DMS114 treated with DMSO at 0.1 percent for 48 hours (cell line): ENCODE data around the gene SATB1.
"Not testable (repeated sequence)": the region's sequence is repeated elsewhere in the genome, so short reads cannot be mapped to it uniquely, and the experiment has no call there.

Experiments
- DNase-seq: peaks from one replicate; lab custom pipeline; 2025; ENCODE audit not compliant: unreplicated experiment; lab: John Stamatoyannopoulos, UW

The SATB1 gene

GRCh38 chr3:18355832-18356231 lies 69.3 kb downstream of the SATB1 start:
- DNase-seq, result no peak

- DNase-seq, result no peak
Measured at GRCh38 chr3:18354701-18355100, 70.4 kb downstream of the SATB1 start.

DNA sequence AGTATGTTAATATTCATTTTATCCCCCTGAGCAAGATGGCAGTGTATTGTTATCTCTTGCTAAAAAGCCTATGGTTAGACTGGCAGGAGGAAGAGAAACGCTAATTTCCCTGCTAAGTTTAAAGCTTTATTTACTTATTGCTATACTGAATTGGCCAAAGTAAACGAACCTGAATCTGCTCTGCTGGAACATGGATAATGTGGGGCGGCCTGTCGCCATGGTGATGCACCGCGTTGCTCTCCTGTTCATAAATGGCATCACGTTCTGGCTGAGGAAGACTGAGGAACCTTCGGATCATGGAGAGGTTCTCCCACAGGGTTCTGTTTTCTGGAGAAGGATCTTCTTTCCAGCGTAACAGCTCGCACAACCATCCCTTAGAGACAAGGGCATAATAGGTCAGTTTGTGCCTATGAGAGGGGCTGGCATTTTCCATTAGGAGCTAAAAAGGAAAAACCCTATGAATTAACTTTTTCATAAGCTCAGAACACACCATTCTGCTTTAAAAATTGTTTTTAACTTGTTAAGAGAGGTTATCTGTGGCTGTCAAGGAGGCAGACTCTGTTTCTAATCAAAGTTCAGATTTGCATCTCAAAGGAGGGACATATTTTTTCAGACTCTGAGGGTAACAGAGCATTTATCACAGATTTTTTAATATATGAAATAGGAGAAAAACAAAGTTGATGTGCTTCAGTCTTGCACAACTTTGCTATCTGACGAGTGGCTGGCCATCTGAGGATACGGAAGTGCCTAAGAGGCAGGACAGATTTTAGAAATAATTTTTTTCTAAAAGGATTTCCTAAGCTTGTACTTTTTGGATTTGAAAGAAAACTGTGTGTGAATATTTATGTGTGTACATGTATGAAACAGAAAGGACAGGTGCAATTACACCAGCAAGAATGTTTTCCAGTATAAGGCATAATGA lies 73.1 kb downstream of the SATB1 start:
- no peak for DNase-seq

DNA sequence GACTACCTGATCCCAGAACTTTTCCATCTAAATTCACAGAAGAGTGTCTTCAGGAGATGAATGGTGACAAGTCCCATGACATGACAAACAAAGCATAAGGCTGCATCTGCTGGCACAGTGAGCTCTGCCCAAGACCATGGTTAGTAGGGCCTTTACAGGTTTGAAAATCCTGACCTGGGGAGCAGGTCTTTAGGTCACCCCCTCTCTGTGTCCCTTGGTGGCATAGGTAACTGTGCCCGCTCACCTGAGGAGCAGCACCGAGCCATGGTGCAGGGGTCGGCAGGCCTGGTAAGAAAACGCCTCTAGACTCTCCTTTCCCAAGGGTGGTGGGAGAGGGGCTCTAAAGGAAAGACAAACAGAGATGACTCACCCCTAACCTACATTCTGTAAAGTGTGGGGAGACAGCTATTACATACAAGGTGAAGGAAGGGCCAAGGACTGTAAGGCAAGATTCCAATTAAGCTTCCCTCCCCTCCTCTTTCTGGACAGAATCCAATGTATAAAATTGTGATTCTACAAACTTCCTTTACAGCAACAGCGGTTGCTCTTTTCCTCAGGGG lies 74.0 kb downstream of the SATB1 start:
- DNase-seq, result no peak

- DNase-seq, result no peak
Measured at GRCh38 chr3:18349197-18349798, 75.8 kb downstream of the SATB1 start.

GRCh38 chr3:18346097-18346496 lies 79.0 kb downstream of the SATB1 start:
- no peak for DNase-seq

DNA sequence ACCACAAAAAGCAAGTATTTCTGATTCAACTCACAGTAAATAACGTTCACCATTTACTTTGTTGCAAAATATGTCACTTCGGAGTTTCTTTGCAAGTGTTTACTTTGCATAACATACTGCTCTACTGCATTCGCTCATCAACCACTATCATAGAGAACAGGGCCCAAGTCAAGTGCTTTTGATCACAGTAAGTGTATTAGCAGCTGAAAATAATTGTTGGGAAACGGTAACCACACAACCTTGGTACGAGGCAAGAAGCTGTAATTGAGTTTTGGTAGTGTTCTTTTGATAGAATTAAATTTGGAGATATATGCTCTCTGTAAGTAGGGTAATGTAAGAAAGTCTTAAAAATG lies 80.1 kb downstream of the SATB1 start:
- no peak for DNase-seq

- no peak for DNase-seq
Measured at GRCh38 chr3:18344306-18345014, 80.7 kb downstream of the SATB1 start.

GRCh38 chr3:18343809-18344208 lies 81.3 kb downstream of the SATB1 start:
- DNase-seq, result no peak

DNA sequence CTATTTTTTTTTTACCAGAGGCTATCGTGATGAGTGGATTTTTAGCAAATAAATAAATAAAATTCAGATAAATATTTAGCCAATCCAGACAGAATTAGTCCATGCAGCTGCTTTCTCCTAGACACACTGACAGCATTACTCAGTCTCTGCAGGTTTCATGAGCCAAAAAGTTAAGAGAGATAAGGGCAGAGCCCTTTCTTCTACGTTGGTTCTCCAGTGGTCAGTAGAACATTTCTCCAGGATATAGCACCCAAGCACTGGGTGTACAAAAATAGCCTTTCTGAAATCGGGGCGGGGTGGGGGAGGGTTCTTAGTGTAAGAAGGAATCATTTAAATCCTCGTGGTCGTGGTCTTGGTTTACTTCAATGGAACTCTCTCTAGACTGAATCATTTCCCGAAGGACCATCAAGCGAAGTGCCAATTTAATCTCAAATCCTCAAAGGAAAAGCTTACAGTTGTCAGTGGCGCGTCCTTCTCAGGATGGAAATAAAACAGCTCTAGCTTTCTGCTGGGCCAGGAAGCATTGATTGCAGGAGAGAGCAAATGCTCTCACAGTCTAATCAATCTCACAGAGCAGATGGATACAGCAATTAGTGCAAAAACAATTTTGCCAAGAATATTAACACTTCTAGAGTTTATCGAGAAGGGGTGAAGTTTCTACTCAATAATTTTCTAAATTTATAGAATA lies 86.2 kb downstream of the SATB1 start:
- no peak for DNase-seq

DNA sequence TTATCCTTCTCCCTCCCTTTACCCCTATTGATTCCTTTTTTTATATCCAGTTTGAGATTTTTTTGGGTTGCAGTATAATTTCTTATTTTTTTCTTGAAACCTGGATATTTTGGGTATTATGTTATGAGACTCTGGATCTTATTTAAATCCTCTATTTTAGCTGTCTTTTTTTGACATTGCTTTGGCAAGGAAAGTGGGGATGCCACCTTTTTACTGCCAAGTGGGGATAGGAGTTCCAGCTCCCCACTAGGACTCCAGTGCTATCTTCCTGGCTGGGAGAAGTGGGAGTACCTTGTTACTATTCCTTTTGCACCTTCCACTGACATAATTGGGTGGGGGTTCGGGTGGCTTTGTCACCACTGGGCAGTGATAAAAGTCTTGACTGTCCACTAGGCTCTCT lies 87.9 kb downstream of the SATB1 start:
- no peak for DNase-seq

DNA sequence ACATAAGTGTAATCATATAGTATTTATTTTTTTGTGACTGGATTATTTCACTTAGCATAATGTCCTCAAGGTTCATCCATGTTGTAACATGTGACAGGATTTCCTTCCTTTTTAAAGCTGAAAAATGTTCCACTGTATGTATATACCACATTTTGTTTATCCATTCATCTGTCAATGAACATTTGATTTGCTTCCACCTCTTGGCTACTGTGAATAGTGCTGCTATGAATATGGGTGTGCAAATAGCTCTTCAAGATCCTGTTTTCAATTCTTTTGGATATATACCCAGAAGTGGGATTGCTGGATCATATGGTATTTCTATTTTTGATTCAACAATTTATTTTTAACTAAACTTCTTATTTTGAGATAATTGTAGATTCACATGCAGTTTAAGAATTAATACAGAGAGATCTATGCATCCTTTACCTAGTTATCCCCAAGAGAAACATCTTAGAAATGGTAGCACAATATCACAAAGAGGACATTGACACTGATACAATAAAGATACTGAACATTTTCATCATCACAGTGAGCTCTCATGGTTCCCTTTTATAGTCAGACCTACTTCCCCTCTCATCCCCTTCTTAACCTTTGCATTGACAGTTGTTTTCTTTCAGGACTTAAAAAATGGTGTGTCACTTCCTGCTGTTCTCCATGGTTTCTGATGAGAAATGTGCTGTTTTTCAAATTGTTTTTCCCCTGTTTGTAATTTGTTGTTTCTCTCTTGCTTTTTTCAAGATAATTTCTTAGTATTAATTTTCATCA lies 90.1 kb downstream of the SATB1 start:
- DNase-seq, result no peak

DNA sequence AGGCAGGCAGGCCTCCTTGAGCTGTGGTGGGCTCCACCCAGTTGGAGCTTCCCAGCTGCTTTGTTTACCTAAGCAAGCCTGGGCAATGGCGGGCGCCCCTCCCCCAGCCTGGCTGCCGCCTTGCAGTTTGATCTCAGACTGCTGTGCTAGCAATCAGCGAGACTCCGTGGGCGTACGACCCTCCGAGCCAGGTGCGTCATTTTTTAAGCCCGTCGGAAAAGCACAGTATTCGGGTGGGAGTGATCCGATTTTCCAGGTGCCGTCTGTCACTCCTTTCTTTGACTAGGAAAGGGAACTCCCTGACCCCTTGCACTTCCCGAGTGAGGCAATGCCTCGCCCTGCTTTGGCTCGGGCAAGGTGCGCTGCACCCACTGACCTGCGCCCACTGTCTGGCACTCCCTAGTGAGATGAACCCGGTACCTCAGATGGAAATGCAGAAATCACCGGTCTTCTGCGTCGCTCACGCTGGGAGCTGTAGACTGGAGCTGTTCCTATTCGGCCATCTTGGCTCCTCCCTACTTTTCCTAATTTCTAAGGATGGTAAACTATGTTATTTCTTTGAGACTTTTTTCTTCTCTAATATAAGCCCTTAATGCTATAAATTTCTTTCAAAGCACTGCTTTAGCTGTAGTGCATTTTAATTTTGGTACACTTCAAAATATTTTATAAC lies 94.2 kb downstream of the SATB1 start:
- DNase-seq, result not testable (repeated sequence)

GRCh38 chr3:18308096-18308650 lies 117.0 kb downstream of the SATB1 start:
- DNase-seq, result no peak

GRCh38 chr3:18307529-18307928 lies 117.6 kb downstream of the SATB1 start:
- DNase-seq, result no peak

DNA sequence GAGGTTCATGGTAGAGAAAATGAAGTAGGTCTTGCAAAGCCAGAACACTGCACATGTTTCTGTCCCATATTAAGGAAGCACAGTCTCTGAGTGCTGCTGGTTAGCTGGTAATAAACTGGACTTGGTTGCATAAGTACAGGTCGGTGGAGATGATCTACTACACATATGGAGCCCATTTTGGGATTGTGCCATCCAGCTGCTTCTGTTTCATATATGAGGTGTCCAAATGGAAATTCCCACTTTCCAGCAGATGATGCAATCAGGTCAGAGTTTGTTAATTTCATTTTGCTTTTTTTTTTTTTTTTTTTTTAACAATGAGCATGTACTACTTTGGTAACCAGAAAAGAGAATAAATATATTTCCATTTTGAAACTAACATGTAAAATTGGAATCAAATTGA lies 122.6 kb downstream of the SATB1 start:
- DNase-seq, result no peak

DNA sequence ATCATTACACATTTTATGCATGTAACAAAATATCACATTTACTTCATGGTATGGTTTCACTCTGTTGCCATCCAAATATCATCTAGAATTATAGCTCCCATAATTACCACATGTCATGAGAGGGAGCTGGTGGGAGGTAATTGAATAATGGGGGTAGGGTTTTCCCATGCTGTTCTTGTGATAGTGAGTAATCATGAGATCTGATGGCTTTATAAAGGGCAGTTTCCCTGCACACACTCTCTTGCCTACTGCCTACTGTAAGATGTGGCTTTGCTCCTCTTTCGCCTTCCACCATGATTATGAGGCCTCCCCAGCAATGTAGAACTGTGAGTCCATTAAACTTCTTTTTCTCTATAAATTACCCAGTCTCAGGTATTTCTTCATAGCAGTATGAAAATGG lies 123.4 kb downstream of the SATB1 start:
- DNase-seq, result no peak

DNA sequence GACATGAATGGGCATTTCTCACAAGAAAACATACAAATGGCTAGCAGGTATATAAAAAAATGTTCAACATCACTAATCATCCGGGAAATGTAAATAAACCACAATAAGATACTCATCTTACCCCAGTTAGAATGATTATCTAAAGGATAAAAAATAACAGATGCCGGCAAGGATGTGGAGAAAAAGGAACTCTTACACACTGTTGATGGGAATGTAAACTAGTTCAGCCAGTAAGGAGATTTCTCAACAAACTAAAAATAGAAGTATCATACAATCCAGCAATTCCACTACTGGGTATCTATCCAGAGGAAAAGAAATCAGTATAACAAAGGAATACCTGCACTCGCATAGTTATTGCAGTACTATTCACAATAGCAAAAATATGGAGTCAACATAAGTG lies 124.2 kb downstream of the SATB1 start:
- DNase-seq, result no peak

GRCh38 chr3:18297126-18297525 lies 128.0 kb downstream of the SATB1 start:
- no peak for DNase-seq
